Esophagus muscularis mucosa (tissue), 4 donors: Measurements from ENCODE around the gene SETSIP.

ENCODE experiments used
- EP300 ChIP-seq: sonication (generic); formaldehyde crosslinking; IDR thresholded peaks from one replicate; pipeline ENCODE4 v1.6.1; 2017; ENCODE audit warnings: antibody characterized with exemption
- POLR2A ChIP-seq: fragments of 450-650 bp; IDR thresholded peaks from one replicate; pipeline ENCODE4 v1.6.1; 2017; ENCODE audit warnings: antibody characterized with exemption, moderate library complexity, mild to moderate bottlenecking, low read depth
- TF ChIP-seq, protein P1 (sequence below), 3 experiments: fragments of 200-600 bp in 2 of 3; fragments of 450-650 bp in 1 of 3; sonication (generic) in 2 of 3; IDR thresholded peaks; one replicate each; pipeline ENCODE4 v1.5.1; 2017 to 2019; ENCODE audit warnings: antibody characterized with exemption in 3 of 3, mild to moderate bottlenecking in 2 of 3, moderate library complexity in 1 of 3

DNA sequence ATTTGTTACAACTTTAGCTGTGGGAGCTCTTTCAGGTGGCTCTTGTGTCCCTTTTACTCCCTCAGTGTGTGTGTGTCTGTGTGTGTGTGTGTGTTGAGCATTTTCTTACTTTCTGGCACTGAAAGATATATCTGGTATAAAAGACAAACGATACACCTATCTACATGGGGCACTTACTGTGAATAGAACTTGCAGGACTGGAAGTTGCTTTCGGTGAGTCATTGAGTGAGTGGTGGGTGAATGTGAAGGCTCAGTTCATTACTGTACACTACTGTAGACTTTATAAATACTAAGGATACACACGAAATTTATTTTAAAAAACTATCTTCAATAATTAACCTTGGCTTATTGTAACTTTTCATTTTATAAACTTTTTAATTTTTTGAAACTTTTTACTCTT lies 43.6 kb upstream of the SETSIP start:
- TF ChIP-seq, protein P1, sequence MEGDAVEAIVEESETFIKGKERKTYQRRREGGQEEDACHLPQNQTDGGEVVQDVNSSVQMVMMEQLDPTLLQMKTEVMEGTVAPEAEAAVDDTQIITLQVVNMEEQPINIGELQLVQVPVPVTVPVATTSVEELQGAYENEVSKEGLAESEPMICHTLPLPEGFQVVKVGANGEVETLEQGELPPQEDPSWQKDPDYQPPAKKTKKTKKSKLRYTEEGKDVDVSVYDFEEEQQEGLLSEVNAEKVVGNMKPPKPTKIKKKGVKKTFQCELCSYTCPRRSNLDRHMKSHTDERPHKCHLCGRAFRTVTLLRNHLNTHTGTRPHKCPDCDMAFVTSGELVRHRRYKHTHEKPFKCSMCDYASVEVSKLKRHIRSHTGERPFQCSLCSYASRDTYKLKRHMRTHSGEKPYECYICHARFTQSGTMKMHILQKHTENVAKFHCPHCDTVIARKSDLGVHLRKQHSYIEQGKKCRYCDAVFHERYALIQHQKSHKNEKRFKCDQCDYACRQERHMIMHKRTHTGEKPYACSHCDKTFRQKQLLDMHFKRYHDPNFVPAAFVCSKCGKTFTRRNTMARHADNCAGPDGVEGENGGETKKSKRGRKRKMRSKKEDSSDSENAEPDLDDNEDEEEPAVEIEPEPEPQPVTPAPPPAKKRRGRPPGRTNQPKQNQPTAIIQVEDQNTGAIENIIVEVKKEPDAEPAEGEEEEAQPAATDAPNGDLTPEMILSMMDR (IDR thresholded peaks at IDR 0.05): no peak
- TF ChIP-seq POLR2A (no peak), EP300 (no peak)
